ENCODE data around the gene TRIM46.
"Not testable (repeated sequence)": the region's sequence is repeated elsewhere in the genome, so short reads cannot be mapped to it uniquely, and the experiment has no call there.

The TRIM46 gene

DNA sequence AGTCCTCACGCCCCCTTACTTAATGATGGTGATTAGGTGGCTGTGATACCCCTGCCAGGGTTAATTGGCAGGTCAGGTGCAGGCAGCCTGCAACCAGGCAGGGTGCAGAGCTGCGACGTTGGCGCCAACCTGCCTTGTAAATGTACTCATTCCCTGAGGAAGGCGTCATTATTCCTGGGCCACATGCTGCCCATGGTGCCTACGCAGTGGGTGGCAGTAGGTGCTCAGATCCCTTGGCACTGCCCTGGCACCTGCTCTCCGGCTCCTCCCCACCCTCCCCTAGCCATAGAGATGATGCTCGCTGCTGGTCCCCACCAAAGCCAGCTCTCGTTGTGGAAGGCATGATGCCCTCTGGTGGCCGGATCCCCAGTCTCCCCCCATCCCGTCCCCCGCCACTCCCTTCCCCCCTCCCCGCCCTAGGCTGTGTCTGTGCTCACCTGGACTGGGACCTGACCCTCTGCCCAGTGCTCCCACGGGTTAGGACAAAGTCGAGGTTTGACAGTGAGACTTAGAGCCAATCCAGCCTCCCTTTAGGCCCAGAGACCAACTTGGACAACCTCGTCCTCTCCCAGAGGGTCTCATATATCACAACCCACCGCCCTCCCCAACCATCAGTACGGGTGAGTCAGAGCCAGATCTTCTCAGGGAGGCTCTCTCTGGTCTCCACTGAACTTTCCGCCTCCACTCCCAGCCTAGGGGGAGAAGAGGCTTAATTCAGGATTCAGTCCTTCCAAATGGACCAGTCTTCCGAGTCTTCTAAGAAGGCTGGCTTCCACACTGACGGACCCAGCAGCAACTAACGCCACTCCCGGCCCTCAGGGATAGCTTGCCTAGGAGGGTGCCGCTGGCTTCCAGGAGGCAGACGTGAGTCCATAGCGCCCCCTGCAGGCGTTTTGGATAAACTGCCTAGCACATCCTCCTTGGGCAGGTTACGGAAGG, 6.2 kb upstream of the TRIM46 start:
- peaks cover 20% of the 10 kb centered on the region for H3K4me1 ChIP-seq (ENCODE audit: control insufficient read depth, insufficient read depth, low read length)
- H3K36me3 ChIP-seq (ENCODE audit: control insufficient read depth, insufficient read depth, low read length) = peaks cover 18% of the 10 kb centered on the region
- H3K9ac ChIP-seq (ENCODE audit: low read depth, low read length) = no peak overlapping the region
- peak overlapping the region; percentile 67 for H3K4me3 ChIP-seq (ENCODE audit: low read depth, low read length)
- no peak overlapping the region for H3K27ac ChIP-seq (ENCODE audit: low read depth, low read length)
- H3K9me3 ChIP-seq (ENCODE audit: control insufficient read depth, insufficient read depth, low read length) = no peaks in the 10 kb centered on the region
- no peaks in the 10 kb centered on the region for H3K27me3 ChIP-seq (ENCODE audit: control insufficient read depth, insufficient read depth, low read length)

DNA sequence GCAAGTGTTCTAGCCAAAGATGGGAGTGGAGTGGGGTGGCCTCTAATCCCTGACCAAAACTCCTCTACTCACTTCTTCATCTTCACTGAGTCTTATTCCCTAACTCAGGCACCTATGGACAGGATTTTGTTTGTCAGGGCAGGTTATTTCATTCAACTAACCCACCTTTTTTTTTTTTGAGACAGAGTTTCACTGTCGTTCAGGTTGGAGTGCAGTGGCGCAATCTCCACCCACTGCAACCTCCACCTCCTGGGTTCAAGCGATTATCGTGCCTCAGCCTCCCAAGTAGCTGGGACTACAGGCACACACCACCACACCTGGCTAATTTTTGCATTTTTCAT, 5.6 kb upstream of the TRIM46 start:
- H3K27me3 ChIP-seq (ENCODE audit: control insufficient read depth, insufficient read depth, low read length); H3K9me3 ChIP-seq (ENCODE audit: control insufficient read depth, insufficient read depth, low read length); H3K4me3 ChIP-seq (ENCODE audit: low read depth, low read length); H3K9ac ChIP-seq (ENCODE audit: low read depth, low read length); H3K27ac ChIP-seq (ENCODE audit: low read depth, low read length): not testable (repeated sequence)
- Histone ChIP-seq H3K4me1 (ENCODE audit: control insufficient read depth, insufficient read depth, low read length) (peaks cover 20% of the 10 kb centered on the region), H3K36me3 (ENCODE audit: control insufficient read depth, insufficient read depth, low read length) (peaks cover 18% of the 10 kb centered on the region)

GRCh38 chr1:155168456-155169210, 5.0 kb upstream of the TRIM46 start:
- H3K9ac ChIP-seq (ENCODE audit: low read depth, low read length) = no peak overlapping the region
- no peaks in the 10 kb centered on the region for H3K27me3 ChIP-seq (ENCODE audit: control insufficient read depth, insufficient read depth, low read length)
- no peaks in the 10 kb centered on the region for H3K9me3 ChIP-seq (ENCODE audit: control insufficient read depth, insufficient read depth, low read length)
- H3K4me3 ChIP-seq (ENCODE audit: low read depth, low read length) = no peak overlapping the region
- H3K27ac ChIP-seq (ENCODE audit: low read depth, low read length) = no peak overlapping the region
- peaks cover 18% of the 10 kb centered on the region for H3K36me3 ChIP-seq (ENCODE audit: control insufficient read depth, insufficient read depth, low read length)
- H3K4me1 ChIP-seq (ENCODE audit: control insufficient read depth, insufficient read depth, low read length) = peaks cover 20% of the 10 kb centered on the region

GRCh38 chr1:155169541-155169940, 4.1 kb upstream of the TRIM46 start:
- Histone ChIP-seq H3K9me3 (ENCODE audit: control insufficient read depth, insufficient read depth, low read length) (no peaks in the 10 kb centered on the region), H3K9ac (ENCODE audit: low read depth, low read length) (no peak overlapping the region), H3K36me3 (ENCODE audit: control insufficient read depth, insufficient read depth, low read length) (peaks cover 18% of the 10 kb centered on the region), H3K4me1 (ENCODE audit: control insufficient read depth, insufficient read depth, low read length) (peaks cover 20% of the 10 kb centered on the region), H3K27ac (ENCODE audit: low read depth, low read length) (no peak overlapping the region), H3K27me3 (ENCODE audit: control insufficient read depth, insufficient read depth, low read length) (no peaks in the 10 kb centered on the region), H3K4me3 (ENCODE audit: low read depth, low read length) (no peak overlapping the region)

DNA sequence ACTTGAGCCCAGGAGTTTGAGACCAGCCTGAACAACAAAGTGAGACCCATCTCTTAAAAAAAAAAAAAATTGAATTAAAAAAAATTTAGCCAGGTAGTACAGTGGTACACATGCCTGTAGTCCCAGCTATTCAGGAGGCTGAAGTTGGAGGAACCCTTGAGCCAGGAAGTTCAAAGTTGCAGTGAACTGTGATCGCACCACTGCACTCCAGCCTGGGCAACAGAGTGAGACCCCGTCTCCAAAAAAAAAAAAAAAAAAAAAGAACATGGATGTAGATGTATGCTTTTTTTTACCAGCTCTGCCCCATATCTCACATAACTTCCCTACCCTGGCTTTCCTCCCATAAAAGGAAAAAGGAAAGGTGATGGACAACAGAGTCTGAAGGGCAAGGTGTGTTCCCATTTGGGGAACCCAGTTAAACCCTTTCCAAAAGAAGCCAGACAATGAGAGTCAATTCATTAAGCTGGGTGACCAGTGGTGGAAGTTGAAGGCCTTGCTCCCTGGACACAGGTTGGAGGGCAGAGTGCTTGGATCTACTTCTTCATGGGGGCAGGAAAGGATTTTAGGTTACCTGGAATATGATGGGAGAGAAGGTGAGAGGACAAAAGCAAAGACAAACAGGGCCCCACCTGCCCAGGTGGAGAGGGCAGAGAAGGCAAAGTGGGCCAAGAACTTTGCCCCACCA, 3.4 kb upstream of the TRIM46 start:
- peaks cover 20% of the 10 kb centered on the region for H3K4me1 ChIP-seq (ENCODE audit: control insufficient read depth, insufficient read depth, low read length)

GRCh38 chr1:155170806-155171205, 2.8 kb upstream of the TRIM46 start:
- H3K36me3 ChIP-seq (ENCODE audit: control insufficient read depth, insufficient read depth, low read length) = peaks cover 18% of the 10 kb centered on the region
- no peak overlapping the region for H3K4me3 ChIP-seq (ENCODE audit: low read depth, low read length)
- H3K27me3 ChIP-seq (ENCODE audit: control insufficient read depth, insufficient read depth, low read length) = no peaks in the 10 kb centered on the region
- H3K9ac ChIP-seq (ENCODE audit: low read depth, low read length) = no peak overlapping the region
- no peaks in the 10 kb centered on the region for H3K9me3 ChIP-seq (ENCODE audit: control insufficient read depth, insufficient read depth, low read length)
- H3K4me1 ChIP-seq (ENCODE audit: control insufficient read depth, insufficient read depth, low read length) = peaks cover 18% of the 10 kb centered on the region
- no peak overlapping the region for H3K27ac ChIP-seq (ENCODE audit: low read depth, low read length)

More for the DNA sequence above, 3.4 kb upstream of the TRIM46 start:
- Histone ChIP-seq H3K27ac (ENCODE audit: low read depth, low read length) (no peak overlapping the region), H3K36me3 (ENCODE audit: control insufficient read depth, insufficient read depth, low read length) (peaks cover 18% of the 10 kb centered on the region), H3K9me3 (ENCODE audit: control insufficient read depth, insufficient read depth, low read length) (no peaks in the 10 kb centered on the region), H3K9ac (ENCODE audit: low read depth, low read length) (no peak overlapping the region), H3K4me3 (ENCODE audit: low read depth, low read length) (no peak overlapping the region), H3K27me3 (ENCODE audit: control insufficient read depth, insufficient read depth, low read length) (no peaks in the 10 kb centered on the region)

DNA sequence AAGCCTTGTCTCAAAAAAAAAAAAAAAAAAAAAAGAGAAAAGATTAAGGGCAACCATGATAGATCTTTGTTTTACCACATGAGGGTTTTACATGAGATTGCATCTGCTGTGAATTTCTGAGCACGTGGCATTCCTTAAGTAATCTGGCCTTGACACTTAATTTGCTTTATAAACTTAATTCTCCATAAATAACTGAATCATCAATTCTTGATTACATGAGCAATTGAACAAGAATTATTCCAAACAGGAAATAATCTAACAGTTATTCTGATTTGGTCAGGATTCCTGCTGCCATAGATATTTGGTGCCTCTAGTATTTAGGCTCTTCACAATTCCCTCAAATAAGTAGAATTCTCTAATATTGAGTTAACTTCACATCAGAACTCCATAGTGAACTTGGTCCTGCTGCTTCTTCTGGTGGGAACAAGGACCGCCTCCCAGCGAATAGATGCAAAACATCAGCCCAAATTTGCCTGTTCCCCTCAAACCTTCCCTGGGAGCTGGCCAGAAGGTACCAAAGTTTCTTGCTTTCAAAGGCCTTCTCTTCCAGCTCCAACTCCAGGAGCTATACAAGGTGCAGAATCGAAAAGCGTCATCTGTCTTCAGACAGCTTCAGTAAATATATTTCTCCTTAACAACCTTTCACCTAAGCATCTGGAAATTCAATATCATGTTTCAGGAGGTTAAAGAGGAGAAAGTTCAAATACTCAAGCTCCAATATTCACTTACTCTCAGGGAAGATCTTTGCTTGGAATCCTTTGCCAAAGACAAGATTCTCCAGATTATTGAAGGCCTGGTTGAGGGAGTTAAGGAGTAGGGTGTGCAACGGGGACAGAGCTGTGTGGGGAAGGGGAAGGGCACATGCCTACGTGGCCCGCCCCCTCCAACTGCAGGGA, 1.6 kb upstream of the TRIM46 start:
- Histone ChIP-seq H3K36me3 (ENCODE audit: control insufficient read depth, insufficient read depth, low read length) (peaks cover 26% of the 10 kb centered on the region), H3K9ac (ENCODE audit: low read depth, low read length) (peak overlapping the region; percentile 55), H3K4me3 (ENCODE audit: low read depth, low read length) (peak overlapping the region; percentile 83), H3K27ac (ENCODE audit: low read depth, low read length) (peak overlapping the region; percentile 87), H3K4me1 (ENCODE audit: control insufficient read depth, insufficient read depth, low read length) (peaks cover 8% of the 10 kb centered on the region), H3K9me3 (ENCODE audit: control insufficient read depth, insufficient read depth, low read length) (no peaks in the 10 kb centered on the region), H3K27me3 (ENCODE audit: control insufficient read depth, insufficient read depth, low read length) (no peaks in the 10 kb centered on the region)

- H3K4me1 ChIP-seq (ENCODE audit: control insufficient read depth, insufficient read depth, low read length) = peaks cover 6% of the 10 kb centered on the region
- peaks cover 34% of the 10 kb centered on the region for H3K36me3 ChIP-seq (ENCODE audit: control insufficient read depth, insufficient read depth, low read length)
- no peaks in the 10 kb centered on the region for H3K27me3 ChIP-seq (ENCODE audit: control insufficient read depth, insufficient read depth, low read length)
These were observed 744 bp upstream of the TRIM46 start, which contains the start of gene KRTCAP2 for GRCh38 chr1:155172732-155173477. Gene KRTCAP2, minus strand, starts transcription at chr1:155173304. Its CDS starts 80 bp downstream, at chr1:155173224.

GRCh38 chr1:155174324-155175280, 953 bp downstream of the TRIM46 start:
- Histone ChIP-seq H3K36me3 (ENCODE audit: control insufficient read depth, insufficient read depth, low read length) (peaks cover 42% of the 10 kb centered on the region), H3K9ac (ENCODE audit: low read depth, low read length) (no peak overlapping the region), H3K27me3 (ENCODE audit: control insufficient read depth, insufficient read depth, low read length) (no peaks in the 10 kb centered on the region), H3K27ac (ENCODE audit: low read depth, low read length) (peak overlapping the region; percentile 87), H3K4me1 (ENCODE audit: control insufficient read depth, insufficient read depth, low read length) (peaks cover 6% of the 10 kb centered on the region), H3K4me3 (ENCODE audit: low read depth, low read length) (peak overlapping the region; percentile 83), H3K9me3 (ENCODE audit: control insufficient read depth, insufficient read depth, low read length) (no peaks in the 10 kb centered on the region)

More at GRCh38 chr1:155172732-155173477, 744 bp upstream of the TRIM46 start, which contains the start of gene KRTCAP2:
- Histone ChIP-seq H3K27ac (ENCODE audit: low read depth, low read length) (peak within 1 kb of the TSS; percentile 87), H3K9me3 (ENCODE audit: control insufficient read depth, insufficient read depth, low read length) (no peaks in the 10 kb centered on the region), H3K4me3 (ENCODE audit: low read depth, low read length) (peak within 1 kb of the TSS; percentile 83), H3K9ac (ENCODE audit: low read depth, low read length) (peak within 1 kb of the TSS; percentile 55)

Measured in HUES48 (cell line).